BLaER1 (cell line): ENCODE data around the gene PSMD6.
A peak's percentile ranks its signal among the peaks of the same experiment; 100 is the strongest.

Experiments
- H3K27ac ChIP-seq: shearing (Covaris generic); formaldehyde crosslinking; 2 replicates; pipeline ENCODE4 v1.8.1; 2022
- H3K27me3 ChIP-seq: shearing (Covaris generic); formaldehyde crosslinking; 2 replicates; pipeline ENCODE4 v1.8.1; 2022
- H3K36me3 ChIP-seq: shearing (Covaris generic); formaldehyde crosslinking; 2 replicates; pipeline ENCODE4 v1.8.1; 2022
- H3K4me1 ChIP-seq: shearing (Covaris generic); formaldehyde crosslinking; 2 replicates; pipeline ENCODE4 v1.8.1; 2022
- H3K4me2 ChIP-seq: shearing (Covaris generic); formaldehyde crosslinking; 2 replicates; pipeline ENCODE4 v1.8.1; 2022
- H3K4me3 ChIP-seq: shearing (Covaris generic); formaldehyde crosslinking; 2 replicates; pipeline ENCODE4 v1.8.1; 2022
- H3K9ac ChIP-seq: shearing (Covaris generic); formaldehyde crosslinking; 2 replicates; pipeline ENCODE4 v1.8.1; 2022
- H3K9me3 ChIP-seq: shearing (Covaris generic); formaldehyde crosslinking; 2 replicates; pipeline ENCODE4 v1.8.1; 2022
- H4K20me1 ChIP-seq: shearing (Covaris generic); formaldehyde crosslinking; 2 replicates; pipeline ENCODE4 v1.8.1; 2022
- Cebpa-rat ChIP-seq: shearing (Covaris generic); IDR thresholded peaks from 2 replicates; pipeline ENCODE4 v1.8.1; 2022

Gene PSMD6

GRCh38 chr3:64030741-64031140 lies 7.4 kb upstream of the PSMD6 start:
- Histone ChIP-seq H3K9me3 (peaks cover 12% of the 10 kb centered on the region), H3K9ac (no peak overlapping the region), H4K20me1 (no peaks in the 10 kb centered on the region), H3K4me2 (peak overlapping the region; percentile 78), H3K27me3 (no peaks in the 10 kb centered on the region), H3K27ac (no peak overlapping the region), H3K4me3 (peak overlapping the region; percentile 56), H3K36me3 (no peaks in the 10 kb centered on the region), H3K4me1 (no peaks in the 10 kb centered on the region)
- no peak for TF ChIP-seq Cebpa-rat

GRCh38 chr3:64029287-64029686 lies 6.0 kb upstream of the PSMD6 start:
- Histone ChIP-seq H3K27me3 (no peaks in the 10 kb centered on the region), H4K20me1 (no peaks in the 10 kb centered on the region), H3K9me3 (peaks cover 9% of the 10 kb centered on the region), H3K4me3 (no peak overlapping the region), H3K4me2 (no peak overlapping the region), H3K9ac (no peak overlapping the region), H3K4me1 (no peaks in the 10 kb centered on the region), H3K36me3 (no peaks in the 10 kb centered on the region), H3K27ac (no peak overlapping the region)
- no peak for TF ChIP-seq Cebpa-rat

GRCh38 chr3:64028754-64029153 lies 5.5 kb upstream of the PSMD6 start:
- Histone ChIP-seq H3K4me2 (no peak overlapping the region), H4K20me1 (no peaks in the 10 kb centered on the region), H3K27ac (no peak overlapping the region), H3K9me3 (peaks cover 3% of the 10 kb centered on the region; the same call in 1 of the 2 replicates), H3K4me3 (no peak overlapping the region), H3K9ac (no peak overlapping the region), H3K4me1 (0 out of 2 replicates have a peak, but pooled peaks cover 2% of the 10 kb centered on the region), H3K27me3 (no peaks in the 10 kb centered on the region), H3K36me3 (no peaks in the 10 kb centered on the region)
- TF ChIP-seq Cebpa-rat = no peak

GRCh38 chr3:64027658-64028057 lies 4.4 kb upstream of the PSMD6 start:
- Histone ChIP-seq H3K4me1 (peaks cover 4% of the 10 kb centered on the region), H3K36me3 (no peaks in the 10 kb centered on the region), H3K27me3 (no peaks in the 10 kb centered on the region), H3K9ac (no peak overlapping the region), H4K20me1 (peaks cover 5% of the 10 kb centered on the region; the same call in 1 of the 2 replicates), H3K4me3 (no peak overlapping the region), H3K9me3 (no peaks in the 10 kb centered on the region), H3K4me2 (no peak overlapping the region), H3K27ac (no peak overlapping the region)
- TF ChIP-seq Cebpa-rat = no peak

- peaks cover 16% of the 10 kb centered on the region for H4K20me1 ChIP-seq
- H3K27me3 ChIP-seq = no peaks in the 10 kb centered on the region
- peaks cover 5% of the 10 kb centered on the region; the same call in 1 of the 2 replicates for H3K36me3 ChIP-seq
- no peaks in the 10 kb centered on the region for H3K9me3 ChIP-seq
- H3K4me1 ChIP-seq = peaks cover 17% of the 10 kb centered on the region
- no peak overlapping the region for H3K4me3 ChIP-seq
- H3K27ac ChIP-seq = no peak overlapping the region
- no peak overlapping the region for H3K4me2 ChIP-seq
- no peak for TF ChIP-seq Cebpa-rat
- no peak overlapping the region for H3K9ac ChIP-seq
These were observed 3.1 kb upstream of the PSMD6 start for GRCh38 chr3:64026346-64026745.

- peaks cover 26% of the 10 kb centered on the region for H3K36me3 ChIP-seq
- peaks cover 27% of the 10 kb centered on the region for H3K4me1 ChIP-seq
- H3K4me2 ChIP-seq = peak overlapping the region; percentile 91
- peak overlapping the region; percentile 84 for H3K4me3 ChIP-seq
- no peak overlapping the region for H3K27ac ChIP-seq
- no peaks in the 10 kb centered on the region for H3K27me3 ChIP-seq
- no peaks in the 10 kb centered on the region for H3K9me3 ChIP-seq
- H4K20me1 ChIP-seq = peaks cover 34% of the 10 kb centered on the region
- no peak for TF ChIP-seq Cebpa-rat
- H3K9ac ChIP-seq = no peak overlapping the region
These were observed 548 bp upstream of the PSMD6 start for GRCh38 chr3:64023861-64024223.

GRCh38 chr3:64022451-64023186 lies 675 bp downstream of the PSMD6 start:
- Histone ChIP-seq H3K9ac (peak overlapping the region; percentile 95), H3K36me3 (peaks cover 38% of the 10 kb centered on the region), H4K20me1 (peaks cover 43% of the 10 kb centered on the region), H3K4me2 (peak overlapping the region; percentile 91), H3K9me3 (no peaks in the 10 kb centered on the region), H3K27me3 (no peaks in the 10 kb centered on the region), H3K4me3 (peak overlapping the region; percentile 84), H3K27ac (peak overlapping the region; percentile 88), H3K4me1 (peaks cover 27% of the 10 kb centered on the region)
- TF ChIP-seq Cebpa-rat = no peak

- Histone ChIP-seq H3K27ac (no peak overlapping the region), H3K4me2 (peak overlapping the region; percentile 91), H3K27me3 (no peaks in the 10 kb centered on the region), H3K9me3 (no peaks in the 10 kb centered on the region), H3K4me1 (peaks cover 27% of the 10 kb centered on the region), H3K9ac (peak overlapping the region; percentile 95; the same call in 1 of the 2 replicates), H3K4me3 (peak overlapping the region; percentile 84), H3K36me3 (peaks cover 45% of the 10 kb centered on the region), H4K20me1 (peaks cover 50% of the 10 kb centered on the region)
- no peak for TF ChIP-seq Cebpa-rat
These were observed 1.4 kb downstream of the PSMD6 start for GRCh38 chr3:64021922-64022321.

- Histone ChIP-seq H3K4me1 (peaks cover 27% of the 10 kb centered on the region), H3K9ac (no peak overlapping the region), H3K36me3 (peaks cover 65% of the 10 kb centered on the region), H3K27me3 (no peaks in the 10 kb centered on the region), H3K4me3 (no peak overlapping the region), H4K20me1 (peaks cover 69% of the 10 kb centered on the region), H3K27ac (no peak overlapping the region), H3K4me2 (no peak overlapping the region), H3K9me3 (no peaks in the 10 kb centered on the region)
- TF ChIP-seq Cebpa-rat = no peak
These were observed 3.4 kb downstream of the PSMD6 start for GRCh38 chr3:64019879-64020278.

GRCh38 chr3:64019271-64019670 lies 4.0 kb downstream of the PSMD6 start:
- no peak overlapping the region for H3K4me3 ChIP-seq
- H3K9me3 ChIP-seq = no peaks in the 10 kb centered on the region
- H3K36me3 ChIP-seq = peaks cover 71% of the 10 kb centered on the region
- no peak overlapping the region for H3K4me2 ChIP-seq
- no peak overlapping the region for H3K9ac ChIP-seq
- H3K27ac ChIP-seq = no peak overlapping the region
- TF ChIP-seq Cebpa-rat = no peak
- peaks cover 75% of the 10 kb centered on the region for H4K20me1 ChIP-seq
- no peaks in the 10 kb centered on the region for H3K27me3 ChIP-seq
- peaks cover 27% of the 10 kb centered on the region for H3K4me1 ChIP-seq
